Measurements from ENCODE around the gene CAPN14. TPM values are rescaled to one million over a fixed set of nuclear protein-coding genes. Genes with fewer than 3 reads are reported as not detected.

The CAPN14 gene
- total RNA-seq, 2 experiments from 2014 or later, result 0.20 to 0.30 TPM

DNA sequence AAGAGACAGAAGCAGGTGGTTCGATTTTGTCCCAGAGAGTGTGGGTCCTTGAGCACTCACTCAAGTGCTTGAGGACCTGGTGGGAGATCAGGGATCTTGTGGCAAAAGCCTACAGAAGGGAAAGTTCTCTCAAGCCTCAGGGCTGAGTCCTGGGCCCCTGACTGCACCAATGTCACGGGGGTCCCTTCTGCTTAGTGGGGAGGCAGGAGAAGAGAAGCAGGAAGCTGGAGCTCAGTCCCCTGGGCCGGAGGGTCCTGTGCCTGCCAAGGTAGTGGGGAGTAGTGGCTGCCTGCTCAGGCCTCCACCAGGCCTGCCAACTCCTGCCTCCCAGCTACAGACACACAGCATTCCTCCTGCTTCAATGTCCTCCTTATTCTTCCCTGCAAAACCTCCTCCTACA lies 11.7 kb downstream of the CAPN14 start:
- ATAC-seq (ENCODE audit: poor library complexity) (no peak), DNase-seq (no peak)
- no peaks in the 10 kb centered on the region for H3K4me1 ChIP-seq (ENCODE audit: insufficient read depth, low read length)
- H3K27me3 ChIP-seq (ENCODE audit: control insufficient read depth in 1 of 2, insufficient read depth in 2 of 2, low read length in 2 of 2), result no peaks in the 10 kb centered on the region
- no peaks in the 10 kb centered on the region for H3K36me3 ChIP-seq (ENCODE audit: insufficient read depth, low read length)
- Mint-ChIP-seq H3K36me3 (ENCODE audit: low read depth) (no peaks in the 10 kb centered on the region), H3K4me3 (no peak overlapping the region), H3K9me3 (no peaks in the 10 kb centered on the region), H3K27me3 (no peaks in the 10 kb centered on the region), H3K27ac (no peak overlapping the region), H3K4me1 (ENCODE audit: low read depth) (no peaks in the 10 kb centered on the region)
- POLR2A ChIA-PET, result no interaction called here
- no peak overlapping the region for H3K27ac ChIP-seq (ENCODE audit: low read depth in 1 of 2, low read length in 2 of 2)
- TF ChIP-seq, protein P1, sequence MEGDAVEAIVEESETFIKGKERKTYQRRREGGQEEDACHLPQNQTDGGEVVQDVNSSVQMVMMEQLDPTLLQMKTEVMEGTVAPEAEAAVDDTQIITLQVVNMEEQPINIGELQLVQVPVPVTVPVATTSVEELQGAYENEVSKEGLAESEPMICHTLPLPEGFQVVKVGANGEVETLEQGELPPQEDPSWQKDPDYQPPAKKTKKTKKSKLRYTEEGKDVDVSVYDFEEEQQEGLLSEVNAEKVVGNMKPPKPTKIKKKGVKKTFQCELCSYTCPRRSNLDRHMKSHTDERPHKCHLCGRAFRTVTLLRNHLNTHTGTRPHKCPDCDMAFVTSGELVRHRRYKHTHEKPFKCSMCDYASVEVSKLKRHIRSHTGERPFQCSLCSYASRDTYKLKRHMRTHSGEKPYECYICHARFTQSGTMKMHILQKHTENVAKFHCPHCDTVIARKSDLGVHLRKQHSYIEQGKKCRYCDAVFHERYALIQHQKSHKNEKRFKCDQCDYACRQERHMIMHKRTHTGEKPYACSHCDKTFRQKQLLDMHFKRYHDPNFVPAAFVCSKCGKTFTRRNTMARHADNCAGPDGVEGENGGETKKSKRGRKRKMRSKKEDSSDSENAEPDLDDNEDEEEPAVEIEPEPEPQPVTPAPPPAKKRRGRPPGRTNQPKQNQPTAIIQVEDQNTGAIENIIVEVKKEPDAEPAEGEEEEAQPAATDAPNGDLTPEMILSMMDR (IDR thresholded peaks at IDR 0.05), result no peak
- no peak overlapping the region for H3K4me3 ChIP-seq (ENCODE audit: low read length)
- intact Hi-C loops (cut with DNase I, micrococcal nuclease), result no loop called here
- no peaks in the 10 kb centered on the region for H3K9me3 ChIP-seq (ENCODE audit: control insufficient read depth in 1 of 2, insufficient read depth in 1 of 2, low read length in 2 of 2)
- CTCF ChIA-PET, result no interaction called here

DNA sequence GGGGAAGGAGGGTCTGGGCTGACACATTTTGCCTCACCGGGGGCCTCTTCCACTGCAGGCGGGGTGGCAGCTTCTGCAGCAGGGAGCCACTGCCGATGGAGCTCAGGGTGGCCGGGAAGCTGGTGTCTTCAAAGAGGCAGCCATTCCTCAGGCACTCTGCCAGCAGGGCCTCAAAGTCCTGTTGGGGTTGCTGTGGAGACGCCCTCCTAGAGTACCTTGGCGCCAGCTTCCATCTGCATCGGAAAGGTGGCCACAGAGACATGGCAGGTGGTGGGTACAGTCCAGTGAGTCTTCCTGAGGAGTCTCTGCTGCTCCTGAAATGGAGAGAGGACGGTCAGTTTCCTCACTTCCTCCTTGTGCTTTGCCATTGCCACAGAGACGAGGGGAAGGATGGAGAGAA lies 12.1 kb downstream of the CAPN14 start:
- Mint-ChIP-seq H3K4me1 (ENCODE audit: low read depth) (no peaks in the 10 kb centered on the region), H3K27ac (no peak overlapping the region), H3K27me3 (no peaks in the 10 kb centered on the region), H3K9me3 (no peaks in the 10 kb centered on the region), H3K36me3 (ENCODE audit: low read depth) (no peaks in the 10 kb centered on the region), H3K4me3 (no peak overlapping the region)
- Histone ChIP-seq H3K36me3 (ENCODE audit: insufficient read depth, low read length) (no peaks in the 10 kb centered on the region), H3K9me3 (ENCODE audit: control insufficient read depth in 1 of 2, insufficient read depth in 1 of 2, low read length in 2 of 2) (no peaks in the 10 kb centered on the region), H3K4me3 (ENCODE audit: low read length) (no peak overlapping the region), H3K27me3 (ENCODE audit: control insufficient read depth in 1 of 2, insufficient read depth in 2 of 2, low read length in 2 of 2) (no peaks in the 10 kb centered on the region), H3K27ac (ENCODE audit: low read depth in 1 of 2, low read length in 2 of 2) (no peak overlapping the region), H3K4me1 (ENCODE audit: insufficient read depth, low read length) (no peaks in the 10 kb centered on the region)
- TF ChIP-seq, protein P1 (IDR thresholded peaks at IDR 0.05), result no peak
- DNase-seq (no peak), ATAC-seq (ENCODE audit: poor library complexity) (no peak)
- ChIA-PET POLR2A (no interaction called here), CTCF (no interaction called here)
- intact Hi-C loops (cut with DNase I, micrococcal nuclease), result no loop called here

DNA sequence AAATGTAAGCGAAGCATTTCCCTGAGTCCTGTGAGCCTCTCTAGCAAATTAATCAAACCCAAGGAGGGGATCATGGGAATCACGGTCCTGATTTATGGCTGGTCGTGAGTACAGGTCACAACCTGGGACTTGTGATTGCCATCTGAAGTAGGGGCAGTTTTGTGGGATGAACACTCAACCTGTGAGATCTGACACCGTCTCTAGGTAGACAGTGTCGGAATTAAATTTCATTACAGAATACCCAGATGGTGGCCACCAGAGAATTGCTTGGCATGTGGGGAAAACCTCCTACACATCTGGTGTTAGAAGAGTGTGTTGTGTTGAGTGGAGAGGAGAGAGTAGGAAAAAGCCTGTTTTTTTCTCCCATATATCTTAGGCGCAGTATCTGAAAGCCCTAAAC lies 12.5 kb downstream of the CAPN14 start:
- Histone ChIP-seq H3K4me3 (ENCODE audit: low read length) (no peak overlapping the region), H3K9me3 (ENCODE audit: control insufficient read depth in 1 of 2, insufficient read depth in 1 of 2, low read length in 2 of 2) (no peaks in the 10 kb centered on the region), H3K27ac (ENCODE audit: low read depth in 1 of 2, low read length in 2 of 2) (no peak overlapping the region), H3K4me1 (ENCODE audit: insufficient read depth, low read length) (no peaks in the 10 kb centered on the region), H3K27me3 (ENCODE audit: control insufficient read depth in 1 of 2, insufficient read depth in 2 of 2, low read length in 2 of 2) (no peaks in the 10 kb centered on the region), H3K36me3 (ENCODE audit: insufficient read depth, low read length) (no peaks in the 10 kb centered on the region)
- H3K27ac Mint-ChIP-seq, result no peak overlapping the region
- no peaks in the 10 kb centered on the region for H3K4me1 Mint-ChIP-seq (ENCODE audit: low read depth)
- ChIA-PET POLR2A (no interaction called here), CTCF (no interaction called here)
- DNase-seq (no peak), ATAC-seq (ENCODE audit: poor library complexity) (no peak)
- H3K27me3 Mint-ChIP-seq, result no peaks in the 10 kb centered on the region
- intact Hi-C loops (cut with DNase I, micrococcal nuclease), result no loop called here
- no peaks in the 10 kb centered on the region for H3K9me3 Mint-ChIP-seq
- no peaks in the 10 kb centered on the region for H3K36me3 Mint-ChIP-seq (ENCODE audit: low read depth)
- TF ChIP-seq, protein P1 (IDR thresholded peaks at IDR 0.05), result no peak
- H3K4me3 Mint-ChIP-seq, result no peak overlapping the region
